HepG2 (cell line): ENCODE measurements around the gene CLCN4.

ENCODE experiments used
- FOXA1 ChIP-seq, 2 experiments: fragments of 450-650 bp in 1 of 2; sonication (generic) in 1 of 2; formaldehyde crosslinking in 1 of 2; IDR thresholded peaks; 2 replicates each; pipeline versions ENCODE4 v1.4.0 to v1.6.1; 2016 to 2020; ENCODE audit warnings: missing genetic modification reagents in 1 of 2
- NFYB ChIP-seq: sonication (generic); formaldehyde crosslinking; IDR thresholded peaks from 2 replicates; pipeline ENCODE4 v1.4.0; 2020; ENCODE audit warnings: missing genetic modification reagents
- PHB2 ChIP-seq: fragments of 450-650 bp; IDR thresholded peaks from 2 replicates; pipeline ENCODE4 v1.6.1; 2018; ENCODE audit not compliant: partially characterized antibody
- POLR2A ChIP-seq, 2 experiments: IDR thresholded peaks; 2 replicates each; pipeline ENCODE4 v1.6.1; 2011; ENCODE audit warnings: low read depth in 2 of 2, low read length in 2 of 2, mild to moderate bottlenecking in 1 of 2, moderate library complexity in 1 of 2; ENCODE audit not compliant: insufficient read depth in 1 of 2
- POLR2G ChIP-seq: fragments of 200-400 bp; formaldehyde crosslinking; IDR thresholded peaks from 2 replicates; pipeline ENCODE4 v1.6.1; 2018; ENCODE audit warnings: mild to moderate bottlenecking, low read depth, low read length, moderate library complexity
- RAD21 ChIP-seq: fragments of 450-650 bp; formaldehyde crosslinking; IDR thresholded peaks from 2 replicates; pipeline ENCODE4 v1.5.0; 2020; ENCODE audit warnings: mild to moderate bottlenecking
- TF ChIP-seq, protein P1 (sequence below): sonication (generic); formaldehyde crosslinking; IDR thresholded peaks from 2 replicates; pipeline ENCODE4 v1.4.0; 2020; ENCODE audit warnings: mild to moderate bottlenecking, low read depth, missing genetic modification reagents
- TF ChIP-seq, protein P2 (sequence below), 2 experiments: IDR thresholded peaks; 2 replicates each; pipeline ENCODE4 v1.6.1; 2011 to 2012; ENCODE audit warnings: low read length in 2 of 2, borderline replicate concordance in 1 of 2, low read depth in 1 of 2, mild to moderate bottlenecking in 1 of 2, moderate library complexity in 1 of 2
- TF ChIP-seq, protein P3 (sequence below): sonication (generic); formaldehyde crosslinking; IDR thresholded peaks from 2 replicates; pipeline ENCODE4 v1.5.0; 2020; ENCODE audit warnings: mild to moderate bottlenecking, missing genetic modification reagents, moderate library complexity

DNA sequence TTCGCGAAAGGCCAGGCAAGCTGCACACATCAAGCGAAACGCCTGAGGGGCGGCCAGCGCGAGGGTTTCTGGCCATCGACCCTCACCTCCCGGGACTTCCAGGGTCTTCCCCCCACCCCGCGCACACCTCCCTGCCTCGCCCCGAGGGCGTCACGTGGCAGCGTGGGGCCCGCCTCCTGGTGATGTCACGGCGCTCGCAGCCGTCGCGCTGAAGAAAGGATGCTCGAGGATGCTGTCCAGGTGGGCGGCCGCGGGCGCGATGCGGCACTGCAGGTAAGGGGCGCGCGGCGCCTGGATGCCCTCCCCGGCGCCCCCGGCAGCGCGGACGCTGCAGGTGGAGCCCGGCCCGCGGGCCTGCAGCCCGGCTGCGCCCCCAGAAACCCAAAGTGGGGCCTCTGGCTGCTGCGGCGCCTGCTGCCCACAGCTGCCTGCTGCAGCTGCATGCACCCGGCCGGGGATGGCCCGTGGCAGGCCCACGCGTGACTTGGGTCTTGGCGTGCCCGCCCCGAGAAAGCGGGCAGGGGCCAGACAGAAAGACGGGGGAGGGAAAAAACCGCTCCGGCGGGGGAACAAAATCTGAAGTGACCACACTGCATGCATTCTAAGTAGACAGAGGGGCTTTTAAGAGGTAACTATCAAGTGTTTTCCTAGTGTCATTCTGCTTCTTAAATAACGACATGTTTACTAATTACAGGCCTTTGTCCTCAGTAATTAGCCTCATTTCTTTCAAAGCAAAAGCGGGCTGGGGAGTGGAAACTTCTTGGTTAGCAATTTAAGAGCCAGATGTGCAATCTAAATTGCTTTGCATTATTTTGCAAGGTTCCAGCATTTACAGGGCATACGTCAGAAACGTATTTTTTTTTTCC, 1.7 kb downstream of the CLCN4 start:
- TF ChIP-seq PHB2, result no peak
- TF ChIP-seq, protein P1, sequence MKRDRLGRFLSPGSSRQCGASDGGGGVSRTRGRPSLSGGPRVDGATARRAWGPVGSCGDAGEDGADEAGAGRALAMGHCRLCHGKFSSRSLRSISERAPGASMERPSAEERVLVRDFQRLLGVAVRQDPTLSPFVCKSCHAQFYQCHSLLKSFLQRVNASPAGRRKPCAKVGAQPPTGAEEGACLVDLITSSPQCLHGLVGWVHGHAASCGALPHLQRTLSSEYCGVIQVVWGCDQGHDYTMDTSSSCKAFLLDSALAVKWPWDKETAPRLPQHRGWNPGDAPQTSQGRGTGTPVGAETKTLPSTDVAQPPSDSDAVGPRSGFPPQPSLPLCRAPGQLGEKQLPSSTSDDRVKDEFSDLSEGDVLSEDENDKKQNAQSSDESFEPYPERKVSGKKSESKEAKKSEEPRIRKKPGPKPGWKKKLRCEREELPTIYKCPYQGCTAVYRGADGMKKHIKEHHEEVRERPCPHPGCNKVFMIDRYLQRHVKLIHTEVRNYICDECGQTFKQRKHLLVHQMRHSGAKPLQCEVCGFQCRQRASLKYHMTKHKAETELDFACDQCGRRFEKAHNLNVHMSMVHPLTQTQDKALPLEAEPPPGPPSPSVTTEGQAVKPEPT (CRISPR knock-in tag), result no peak
- TF ChIP-seq, protein P2, sequence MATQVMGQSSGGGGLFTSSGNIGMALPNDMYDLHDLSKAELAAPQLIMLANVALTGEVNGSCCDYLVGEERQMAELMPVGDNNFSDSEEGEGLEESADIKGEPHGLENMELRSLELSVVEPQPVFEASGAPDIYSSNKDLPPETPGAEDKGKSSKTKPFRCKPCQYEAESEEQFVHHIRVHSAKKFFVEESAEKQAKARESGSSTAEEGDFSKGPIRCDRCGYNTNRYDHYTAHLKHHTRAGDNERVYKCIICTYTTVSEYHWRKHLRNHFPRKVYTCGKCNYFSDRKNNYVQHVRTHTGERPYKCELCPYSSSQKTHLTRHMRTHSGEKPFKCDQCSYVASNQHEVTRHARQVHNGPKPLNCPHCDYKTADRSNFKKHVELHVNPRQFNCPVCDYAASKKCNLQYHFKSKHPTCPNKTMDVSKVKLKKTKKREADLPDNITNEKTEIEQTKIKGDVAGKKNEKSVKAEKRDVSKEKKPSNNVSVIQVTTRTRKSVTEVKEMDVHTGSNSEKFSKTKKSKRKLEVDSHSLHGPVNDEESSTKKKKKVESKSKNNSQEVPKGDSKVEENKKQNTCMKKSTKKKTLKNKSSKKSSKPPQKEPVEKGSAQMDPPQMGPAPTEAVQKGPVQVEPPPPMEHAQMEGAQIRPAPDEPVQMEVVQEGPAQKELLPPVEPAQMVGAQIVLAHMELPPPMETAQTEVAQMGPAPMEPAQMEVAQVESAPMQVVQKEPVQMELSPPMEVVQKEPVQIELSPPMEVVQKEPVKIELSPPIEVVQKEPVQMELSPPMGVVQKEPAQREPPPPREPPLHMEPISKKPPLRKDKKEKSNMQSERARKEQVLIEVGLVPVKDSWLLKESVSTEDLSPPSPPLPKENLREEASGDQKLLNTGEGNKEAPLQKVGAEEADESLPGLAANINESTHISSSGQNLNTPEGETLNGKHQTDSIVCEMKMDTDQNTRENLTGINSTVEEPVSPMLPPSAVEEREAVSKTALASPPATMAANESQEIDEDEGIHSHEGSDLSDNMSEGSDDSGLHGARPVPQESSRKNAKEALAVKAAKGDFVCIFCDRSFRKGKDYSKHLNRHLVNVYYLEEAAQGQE (IDR thresholded peaks at IDR 0.05; ENCODE audit: borderline replicate concordance in 1 of 2, low read depth in 1 of 2, low read length in 2 of 2), result no peak
- TF ChIP-seq FOXA1 (IDR thresholded peaks at IDR 0.05), result no peak
- TF ChIP-seq FOXA1 (CRISPR knock-in tag; IDR thresholded peaks at IDR 0.05), result no peak
- TF ChIP-seq, protein P3, sequence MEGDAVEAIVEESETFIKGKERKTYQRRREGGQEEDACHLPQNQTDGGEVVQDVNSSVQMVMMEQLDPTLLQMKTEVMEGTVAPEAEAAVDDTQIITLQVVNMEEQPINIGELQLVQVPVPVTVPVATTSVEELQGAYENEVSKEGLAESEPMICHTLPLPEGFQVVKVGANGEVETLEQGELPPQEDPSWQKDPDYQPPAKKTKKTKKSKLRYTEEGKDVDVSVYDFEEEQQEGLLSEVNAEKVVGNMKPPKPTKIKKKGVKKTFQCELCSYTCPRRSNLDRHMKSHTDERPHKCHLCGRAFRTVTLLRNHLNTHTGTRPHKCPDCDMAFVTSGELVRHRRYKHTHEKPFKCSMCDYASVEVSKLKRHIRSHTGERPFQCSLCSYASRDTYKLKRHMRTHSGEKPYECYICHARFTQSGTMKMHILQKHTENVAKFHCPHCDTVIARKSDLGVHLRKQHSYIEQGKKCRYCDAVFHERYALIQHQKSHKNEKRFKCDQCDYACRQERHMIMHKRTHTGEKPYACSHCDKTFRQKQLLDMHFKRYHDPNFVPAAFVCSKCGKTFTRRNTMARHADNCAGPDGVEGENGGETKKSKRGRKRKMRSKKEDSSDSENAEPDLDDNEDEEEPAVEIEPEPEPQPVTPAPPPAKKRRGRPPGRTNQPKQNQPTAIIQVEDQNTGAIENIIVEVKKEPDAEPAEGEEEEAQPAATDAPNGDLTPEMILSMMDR (CRISPR knock-in tag), result no peak
- TF ChIP-seq POLR2G, result no peak
- TF ChIP-seq RAD21 (CRISPR knock-in tag), result no peak
- no peak for TF ChIP-seq NFYB (CRISPR knock-in tag)
- no peak for TF ChIP-seq POLR2A (IDR thresholded peaks at IDR 0.05; ENCODE audit: insufficient read depth in 1 of 2, low read depth in 2 of 2, low read length in 2 of 2)
